HG03565 (cell line): ENCODE data around the gene MTCL3.
"Not testable (repeated sequence)": the region's sequence is repeated elsewhere in the genome, so short reads cannot be mapped to it uniquely, and the experiment has no call there.

Experiments used
- ATAC-seq: cut with Tn5 transposase; IDR thresholded peaks from one replicate; pipeline ENCODE4 v1.9.1; 2021; ENCODE audit warnings: mild to moderate bottlenecking, moderate library complexity; ENCODE audit not compliant: unreplicated experiment

MTCL3 gene

DNA sequence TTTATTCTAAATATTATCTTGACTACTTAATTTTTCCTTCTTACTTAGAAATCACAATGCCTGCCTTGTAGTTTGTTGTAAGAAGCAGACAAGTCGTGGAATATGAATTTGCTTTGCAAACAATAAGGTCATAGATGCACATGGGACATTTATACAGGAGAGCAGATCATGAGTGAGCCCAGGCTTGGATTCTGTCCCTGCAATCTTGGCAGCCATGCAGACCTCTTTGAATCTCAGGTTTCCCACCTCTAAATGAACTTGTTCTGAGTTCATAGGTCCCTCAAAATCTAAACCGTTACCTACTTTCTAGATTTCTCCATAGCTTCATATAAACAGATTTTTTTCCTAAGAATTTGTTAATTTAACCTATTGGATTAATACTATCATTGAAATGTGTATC, 79.4 kb downstream of the MTCL3 start:
- ATAC-seq = no peak

DNA sequence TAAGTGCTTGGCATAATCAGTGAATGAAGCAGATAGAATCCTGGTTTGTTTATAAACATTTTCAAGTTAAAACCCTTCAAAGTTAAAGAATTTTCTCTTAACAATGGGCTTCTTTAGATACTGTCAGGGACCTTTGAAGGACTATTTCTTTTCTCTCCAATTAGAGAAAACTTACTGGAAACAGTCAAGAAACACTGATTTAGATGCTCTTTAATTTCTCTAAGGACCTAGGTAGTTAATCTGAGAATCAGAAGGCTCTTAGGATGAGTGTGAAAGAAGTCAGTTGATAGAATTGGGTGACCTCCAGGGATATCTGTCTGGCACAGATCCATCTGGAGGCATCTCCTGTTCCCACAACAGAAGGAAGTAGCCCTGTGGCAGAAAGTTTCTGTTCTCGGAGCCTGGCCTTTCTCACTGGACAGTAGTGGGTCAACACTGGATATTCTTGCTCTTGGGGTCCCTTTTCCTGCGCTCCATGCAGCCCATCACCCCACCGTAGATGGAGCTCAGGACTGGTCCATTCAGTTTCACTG, 82.5 kb downstream of the MTCL3 start:
- ATAC-seq = no peak

DNA sequence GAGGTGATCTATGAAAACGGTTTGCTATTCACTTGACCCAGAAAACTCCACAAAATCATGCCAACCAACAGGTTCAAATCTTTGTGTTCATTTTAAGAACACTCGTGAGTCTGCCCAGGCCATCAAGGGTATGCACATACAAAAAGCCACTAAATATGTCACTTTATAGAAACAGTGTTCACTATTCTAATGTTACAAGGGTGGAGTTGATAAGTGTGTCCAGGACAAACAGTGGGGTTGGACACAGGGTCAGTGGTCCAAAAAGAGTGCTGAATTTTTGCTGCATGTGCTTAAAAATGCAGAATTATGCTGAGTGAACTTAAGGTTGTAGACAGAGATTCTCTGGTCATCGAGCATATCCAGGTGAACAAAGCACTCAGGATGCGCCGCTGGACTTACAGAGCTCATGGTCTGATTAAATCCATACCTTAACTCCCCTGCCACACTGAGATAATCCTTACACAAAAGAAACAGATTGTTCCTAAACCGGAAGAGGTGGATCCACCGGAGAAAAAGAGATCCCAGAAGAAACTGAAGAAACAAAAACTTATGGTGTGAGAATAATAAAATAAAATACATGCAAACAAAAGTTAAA, 83.4 kb downstream of the MTCL3 start:
- ATAC-seq = no peak

DNA sequence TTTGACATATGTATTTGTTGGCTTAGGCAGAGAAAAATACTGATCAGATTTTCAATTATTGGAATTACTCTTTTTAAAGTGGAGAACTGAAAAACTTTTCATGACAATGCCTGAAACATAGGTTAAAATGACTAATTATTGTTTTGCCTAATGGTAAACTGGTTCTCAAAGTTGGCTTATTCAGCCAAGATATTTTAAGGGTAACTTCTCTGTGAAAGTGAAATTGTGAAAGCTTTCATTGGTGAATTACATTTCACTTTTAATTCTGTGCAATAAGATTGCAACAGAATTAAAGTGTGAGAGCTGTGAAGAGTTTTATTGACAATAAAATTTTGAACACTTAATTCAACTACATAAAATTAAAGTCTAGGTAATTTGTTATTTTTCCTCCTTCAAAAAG, 84.5 kb downstream of the MTCL3 start:
- no peak for ATAC-seq

DNA sequence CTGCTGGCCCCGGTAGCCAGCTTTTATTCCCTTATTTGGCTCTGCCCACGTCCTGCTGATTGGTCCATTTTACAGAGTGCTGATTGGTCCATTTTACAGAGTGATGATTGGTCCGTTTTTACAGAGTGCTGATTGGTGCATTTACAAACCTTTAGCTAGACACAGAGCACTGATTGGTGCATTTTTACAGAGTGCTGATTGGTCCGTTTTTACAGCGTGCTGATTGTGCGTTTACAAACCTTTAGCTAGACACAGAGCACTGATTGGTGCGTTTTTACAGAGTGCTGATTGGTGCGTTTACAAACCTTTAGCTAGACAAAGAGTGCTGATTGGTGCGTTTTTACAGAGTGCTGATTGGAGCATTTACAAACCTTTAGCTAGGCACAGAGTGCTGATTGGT, 90.6 kb downstream of the MTCL3 start:
- ATAC-seq = not testable (repeated sequence)

DNA sequence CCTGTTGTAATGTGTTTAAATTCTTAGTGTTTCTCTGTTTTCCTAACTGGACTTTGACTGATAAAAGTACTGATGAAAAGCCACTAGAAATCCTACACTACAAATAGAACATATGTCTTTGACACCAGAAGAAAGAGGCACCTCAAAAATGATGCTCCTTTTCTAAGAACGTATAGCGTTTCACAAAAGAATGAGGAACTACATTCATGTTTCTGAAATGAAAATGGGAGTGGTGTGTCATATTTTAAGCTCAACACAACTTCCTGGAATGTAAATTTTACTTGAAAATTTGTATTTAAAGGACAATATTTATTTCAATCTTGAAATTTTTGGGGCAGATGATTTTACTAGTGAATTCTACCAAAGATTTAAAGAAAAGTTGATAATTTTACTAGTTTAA, 95.2 kb downstream of the MTCL3 start:
- no peak for ATAC-seq
